HK-2 (cell line): ENCODE measurements around the gene MBTPS1.

Source experiments
- DNase-seq: peaks from one replicate; pipeline ENCODE4 v3.0.0-alpha.2; 2018; ENCODE audit not compliant: unreplicated experiment

MBTPS1 gene

GRCh38 chr16:84004442-84004841 is 112.3 kb downstream of the MBTPS1 start:
- DNase-seq, result no peak
